Activated T-cell treated with anti-CD3 and anti-CD28 coated beads for 1 hour (primary cell): ENCODE data around the gene QDPR.

Experiments
- DNase-seq: peaks from one replicate; pipeline ENCODE4 v3.0.0-alpha.2; 2020; ENCODE audit warnings: low read depth

QDPR gene

GRCh38 chr4:17526695-17527477 lies 15.0 kb upstream of the QDPR start:
- DNase-seq = no peak

GRCh38 chr4:17523662-17524061 lies 11.8 kb upstream of the QDPR start:
- DNase-seq = no peak

- no peak for DNase-seq
Observed at GRCh38 chr4:17521595-17521994, 9.7 kb upstream of the QDPR start.

- no peak for DNase-seq
Observed at GRCh38 chr4:17517664-17518063, 5.8 kb upstream of the QDPR start.

GRCh38 chr4:17516980-17517379 lies 5.1 kb upstream of the QDPR start:
- no peak for DNase-seq

- DNase-seq = no peak
Observed at GRCh38 chr4:17515445-17516407, 3.8 kb upstream of the QDPR start.

- no peak for DNase-seq
Observed at GRCh38 chr4:17514865-17515264, 3.0 kb upstream of the QDPR start, which contains the start of gene CLRN2. Gene CLRN2 (plus strand): TSS chr4:17515165. CDS start chr4:17515267, 102 bp downstream.

GRCh38 chr4:17512973-17513665 lies 1.2 kb upstream of the QDPR start:
- DNase-seq = no peak

GRCh38 chr4:17511509-17511949 lies 361 bp downstream of the QDPR start:
- DNase-seq = peak; percentile 35

- no peak for DNase-seq
Observed at GRCh38 chr4:17511051-17511450, 839 bp downstream of the QDPR start.

- DNase-seq = no peak
Observed at GRCh38 chr4:17510582-17510981, 1.3 kb downstream of the QDPR start.

- DNase-seq = no peak
Observed at GRCh38 chr4:17504081-17504480, 7.8 kb downstream of the QDPR start.

- DNase-seq = no peak
Observed at GRCh38 chr4:17502756-17503155, 9.1 kb downstream of the QDPR start.

GRCh38 chr4:17500574-17500973 lies 11.3 kb downstream of the QDPR start:
- DNase-seq = no peak

GRCh38 chr4:17497890-17498523 lies 13.9 kb downstream of the QDPR start:
- DNase-seq = no peak

- DNase-seq = no peak
Observed at GRCh38 chr4:17494258-17495190, 17.4 kb downstream of the QDPR start.

GRCh38 chr4:17493619-17494018 lies 18.3 kb downstream of the QDPR start:
- DNase-seq = no peak

GRCh38 chr4:17492876-17493275 lies 19.0 kb downstream of the QDPR start:
- DNase-seq = no peak

- DNase-seq = no peak
Observed at GRCh38 chr4:17492058-17492741, 19.7 kb downstream of the QDPR start.

GRCh38 chr4:17491196-17491595 lies 20.7 kb downstream of the QDPR start:
- no peak for DNase-seq
